GM18511 (cell line): ENCODE results near the gene AHI1.

Source experiments
- ATAC-seq: cut with Tn5 transposase; IDR thresholded peaks from one replicate; pipeline ENCODE4 v1.9.1; 2021; ENCODE audit warnings: mild to moderate bottlenecking, moderate library complexity; ENCODE audit not compliant: unreplicated experiment

Gene AHI1

GRCh38 chr6:135236732-135237131, 260.8 kb downstream of the AHI1 start:
- no peak for ATAC-seq

GRCh38 chr6:135236319-135236718, 261.2 kb downstream of the AHI1 start:
- no peak for ATAC-seq

GRCh38 chr6:135235716-135236115, 261.8 kb downstream of the AHI1 start:
- ATAC-seq, result no peak

- ATAC-seq, result no peak
Observed at GRCh38 chr6:135234492-135234780, 263.1 kb downstream of the AHI1 start.

GRCh38 chr6:135233686-135234491, 263.7 kb downstream of the AHI1 start:
- peak; percentile 73 for ATAC-seq
